Right kidney (tissue), 9 donors: Measurements from ENCODE around the gene RHCG.

Experiments
- DNase-seq: peaks from one replicate; pipeline ENCODE4 v3.0.0-alpha.2; 2016
- long read RNA-seq, 8 donors: transcript quantifications; one replicate each; lab custom pipeline, GENCODE V29; 2026

The RHCG gene
- long read RNA-seq, donor 1, result 0 reads
- long read RNA-seq, donor 2, result 0 reads
- long read RNA-seq, donor 3, partial matches to known transcripts, result 0 of 1 reads
- long read RNA-seq, donor 3, other reads (novel, unspliced or antisense), result 0 of 1 reads
- long read RNA-seq, donor 4, partial matches to known transcripts, result 0 of 2 reads
- long read RNA-seq, donor 4, other reads (novel, unspliced or antisense), result 0 of 2 reads
- long read RNA-seq, donor 5, partial matches to known transcripts, result 0 of 1 reads
- long read RNA-seq, donor 5, other reads (novel, unspliced or antisense), result 0 of 1 reads
- long read RNA-seq, donor 6, result 0 reads
- long read RNA-seq, donor 7, result 0 reads
- long read RNA-seq, donor 8, partial matches to known transcripts, result 0 of 1 reads
- long read RNA-seq, donor 8, other reads (novel, unspliced or antisense), result 0 of 1 reads

GRCh38 chr15:89496155-89497098, at the start of gene RHCG:
TSS of gene RHCG (minus strand) at chr15:89496583. CDS start at chr15:89496544, 39 bp downstream.
- DNase-seq, result peak; percentile 46

- DNase-seq, result no peak
Observed at GRCh38 chr15:89543389-89543788, 47.0 kb upstream of the RHCG start.

- no peak for DNase-seq
Observed at GRCh38 chr15:89542369-89542768, 46.0 kb upstream of the RHCG start.

GRCh38 chr15:89539027-89539426, 42.6 kb upstream of the RHCG start:
- DNase-seq, result no peak

- no peak for DNase-seq
Observed at GRCh38 chr15:89533861-89534544, 37.6 kb upstream of the RHCG start.

GRCh38 chr15:89531796-89532537, 35.6 kb upstream of the RHCG start:
- no peak for DNase-seq

GRCh38 chr15:89530976-89531375, 34.6 kb upstream of the RHCG start:
- no peak for DNase-seq

GRCh38 chr15:89528757-89529352, 32.5 kb upstream of the RHCG start:
- DNase-seq, result no peak

- no peak for DNase-seq
Observed at GRCh38 chr15:89526601-89527441, 30.4 kb upstream of the RHCG start.

GRCh38 chr15:89526181-89526580, 29.8 kb upstream of the RHCG start:
- no peak for DNase-seq

- DNase-seq, result no peak
Observed at GRCh38 chr15:89524184-89524583, 27.8 kb upstream of the RHCG start.

- DNase-seq, result no peak
Observed at GRCh38 chr15:89523101-89523500, 26.7 kb upstream of the RHCG start.

- no peak for DNase-seq
Observed at GRCh38 chr15:89521605-89522004, 25.2 kb upstream of the RHCG start.

GRCh38 chr15:89515477-89515876, 19.1 kb upstream of the RHCG start:
- DNase-seq, result no peak

- no peak for DNase-seq
Observed at GRCh38 chr15:89514596-89515406, 18.4 kb upstream of the RHCG start.

GRCh38 chr15:89514186-89514585, 17.8 kb upstream of the RHCG start:
- no peak for DNase-seq

GRCh38 chr15:89513284-89513683, 16.9 kb upstream of the RHCG start:
- no peak for DNase-seq

GRCh38 chr15:89512631-89513030, 16.2 kb upstream of the RHCG start:
- DNase-seq, result no peak

- DNase-seq, result no peak
Observed at GRCh38 chr15:89506026-89506686, 9.8 kb upstream of the RHCG start.
